GM12801 (cell line): ENCODE measurements around the gene TLK2.

Experiments
- CTCF ChIP-seq: IDR thresholded peaks from one replicate; pipeline ENCODE4 v1.5.1; 2011; ENCODE audit warnings: control low read depth; ENCODE audit not compliant: insufficient read length; ENCODE audit errors: extremely low read depth

TLK2 gene

GRCh38 chr17:62641951-62642350, 163.3 kb downstream of the TLK2 start:
- no peak for TF ChIP-seq CTCF

- no peak for TF ChIP-seq CTCF
Measured at GRCh38 chr17:62643496-62643895, 164.9 kb downstream of the TLK2 start.

DNA sequence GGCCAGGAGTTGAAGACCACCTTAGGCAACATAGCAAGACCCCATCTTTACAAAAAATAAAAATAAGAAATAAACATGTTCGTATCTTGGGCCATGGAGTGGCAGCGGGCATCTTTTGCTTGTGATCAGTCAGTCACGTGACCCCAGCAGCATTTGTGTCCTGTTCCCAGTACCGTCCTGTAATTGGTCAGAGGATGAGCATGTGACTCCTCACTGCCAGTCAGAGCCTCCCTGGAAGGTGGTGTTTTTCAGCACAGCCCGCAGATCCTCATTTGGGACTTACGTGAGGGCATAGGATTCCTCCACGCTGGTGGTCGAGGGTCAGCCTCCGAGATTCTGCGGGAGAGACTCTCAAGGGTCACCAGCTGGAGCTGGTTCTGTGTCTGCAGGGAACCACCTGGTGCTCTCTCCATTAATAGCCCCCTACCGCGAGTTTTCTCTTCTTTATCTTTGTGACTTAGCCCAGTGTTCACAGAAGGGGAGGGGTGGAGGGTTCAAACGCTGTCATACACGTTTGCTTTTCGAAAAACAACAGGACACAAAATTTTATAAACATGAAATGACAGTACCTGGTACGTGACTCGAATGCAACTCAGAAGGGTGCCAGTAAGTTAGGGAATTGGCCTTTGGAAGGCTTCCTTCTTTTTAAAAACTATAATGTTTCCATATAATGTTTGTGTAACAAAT, 166.0 kb downstream of the TLK2 start:
- TF ChIP-seq CTCF = no peak

DNA sequence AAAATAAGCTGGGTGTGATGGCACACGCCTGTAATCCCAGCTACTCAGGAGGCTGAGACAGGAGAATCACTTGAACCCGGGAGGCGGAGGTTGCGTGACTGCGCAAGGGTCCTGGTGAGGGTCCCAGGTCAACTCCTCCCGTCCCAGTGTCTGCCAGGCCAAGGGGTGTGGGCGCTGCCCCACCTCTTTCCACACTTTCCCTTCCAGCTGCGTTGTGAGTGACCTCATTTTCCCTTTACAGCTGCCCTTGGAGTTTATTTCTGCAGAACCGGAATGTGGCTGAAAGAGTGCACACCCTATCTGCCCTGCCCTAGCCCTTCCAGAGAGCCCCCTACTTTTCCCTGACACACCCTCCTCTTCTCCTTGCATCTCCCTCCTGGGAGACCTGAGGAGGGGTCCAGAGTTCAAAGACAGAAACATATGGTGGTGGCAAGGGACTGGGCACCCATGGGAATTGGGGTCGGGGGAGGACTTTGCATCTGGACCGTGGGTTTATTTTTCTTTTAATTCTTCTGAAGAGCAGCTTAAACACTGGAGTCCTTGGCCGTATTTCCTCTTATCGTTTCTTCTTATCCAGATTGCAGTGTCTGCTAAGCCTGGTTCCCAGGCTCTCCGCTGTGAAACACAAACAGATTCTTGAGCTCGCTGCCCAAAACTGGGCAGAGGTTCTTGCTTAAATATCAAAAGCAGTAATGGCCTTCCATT, 169.8 kb downstream of the TLK2 start:
- no peak for TF ChIP-seq CTCF

- no peak for TF ChIP-seq CTCF
Measured at GRCh38 chr17:62648956-62649294, 170.3 kb downstream of the TLK2 start.

DNA sequence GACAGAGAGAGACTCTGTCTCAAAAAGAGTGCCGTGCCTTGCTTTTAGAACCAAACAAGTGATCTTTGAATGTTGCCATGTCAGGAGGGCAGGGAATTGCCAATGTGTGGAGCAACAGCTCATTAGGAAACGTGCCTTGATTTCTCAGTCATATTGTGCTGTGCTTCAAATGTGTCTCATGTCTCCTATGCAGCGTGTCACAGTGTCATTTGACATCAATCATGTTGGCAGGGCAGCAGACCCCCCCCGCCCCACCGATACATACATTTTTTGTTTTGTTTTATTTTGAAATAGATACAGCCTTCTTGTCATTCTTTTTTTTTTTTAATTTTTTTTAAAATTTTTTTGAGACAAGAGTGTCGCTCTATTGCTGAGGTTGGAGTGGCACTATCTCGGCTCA, 170.9 kb downstream of the TLK2 start:
- no peak for TF ChIP-seq CTCF

DNA sequence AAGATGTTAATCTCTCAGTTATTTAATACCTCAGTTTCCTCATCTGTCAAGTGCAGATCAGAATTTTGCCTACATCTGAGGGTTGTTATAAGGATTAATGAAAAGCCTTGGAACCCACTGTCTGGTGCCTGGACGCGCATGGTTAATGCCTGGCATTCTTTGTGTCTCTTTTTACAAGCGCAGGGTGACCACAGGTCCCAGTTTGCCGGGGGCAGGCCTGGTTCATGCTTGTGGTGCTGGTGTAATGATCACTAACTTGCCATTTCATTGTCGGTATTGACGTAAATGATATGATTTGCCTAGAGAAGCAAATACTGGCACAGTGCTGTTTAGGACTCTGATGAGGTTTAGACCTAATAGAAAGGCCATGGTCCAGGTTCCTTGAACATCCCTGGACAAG, 172.0 kb downstream of the TLK2 start:
- no peak for TF ChIP-seq CTCF
